Measurements from ENCODE around the gene COL6A3.

The COL6A3 gene

GRCh38 chr2:237298151-237299118 lies 115.5 kb downstream of the COL6A3 start:
- DNase-seq, result no peak

- DNase-seq, result no peak
Measured at GRCh38 chr2:237297421-237298150, 116.4 kb downstream of the COL6A3 start.

- no peak for DNase-seq
Measured at GRCh38 chr2:237296756-237297155, 117.2 kb downstream of the COL6A3 start.

- no peak for DNase-seq
Measured at GRCh38 chr2:237295889-237296480, 118.0 kb downstream of the COL6A3 start.

- no peak for DNase-seq
Measured at GRCh38 chr2:237294460-237294859, 119.5 kb downstream of the COL6A3 start.

GRCh38 chr2:237293978-237294377 lies 120.0 kb downstream of the COL6A3 start:
- DNase-seq, result no peak

- DNase-seq, result peak in 12 of 56 donors; percentile 4 to 51 (median 13)
Measured at GRCh38 chr2:237291138-237291792, 122.7 kb downstream of the COL6A3 start.

GRCh38 chr2:237290261-237290660 lies 123.7 kb downstream of the COL6A3 start:
- DNase-seq, result no peak

- DNase-seq, result no peak
Measured at GRCh38 chr2:237289139-237289538, 124.8 kb downstream of the COL6A3 start.

GRCh38 chr2:237287872-237288271 lies 126.1 kb downstream of the COL6A3 start:
- no peak for DNase-seq

- no peak for DNase-seq
Measured at GRCh38 chr2:237283131-237283928, 130.6 kb downstream of the COL6A3 start.

- DNase-seq, result no peak
Measured at GRCh38 chr2:237282568-237283128, 131.3 kb downstream of the COL6A3 start.

- DNase-seq, result no peak
Measured at GRCh38 chr2:237281836-237282306, 132.1 kb downstream of the COL6A3 start.

GRCh38 chr2:237280939-237281338 lies 133.0 kb downstream of the COL6A3 start:
- no peak for DNase-seq

- DNase-seq, result no peak
Measured at GRCh38 chr2:237280229-237280628, 133.7 kb downstream of the COL6A3 start.

- DNase-seq, result no peak
Measured at GRCh38 chr2:237279012-237279768, 134.8 kb downstream of the COL6A3 start.

- DNase-seq, result peak in 5 of 56 donors; percentile 1 to 14 (median 9)
Measured at GRCh38 chr2:237278568-237278967, 135.4 kb downstream of the COL6A3 start.

GRCh38 chr2:237276716-237277490 lies 137.1 kb downstream of the COL6A3 start:
- DNase-seq, result no peak

All from nucleus accumbens (tissue), 56 donors.